HCT116 (cell line): ENCODE data around the gene MAP3K5. TPM values are rescaled to one million over a fixed set of nuclear protein-coding genes. Genes with fewer than 3 reads are reported as not detected.

Source experiments
- ATAC-seq: fragments of 200-7000 bp; cut with Tn5 transposase; 2 replicates; pipeline ENCODE4 v1.9.1; 2020; ENCODE audit warnings: mild to moderate bottlenecking, moderate library complexity
- BruUV-seq: library from RNA; stranded (reverse); fragments of 400-500 nt; replicated peaks from 2 replicates; lab custom pipeline; 2021; lab: Mats Ljungman, UMichigan
- CTCF ChIA-PET: fragments of 300-600 bp; sonication (Branson Sonifier 250); formaldehyde crosslinking; loops from one replicate; lab custom pipeline; 2021; ENCODE audit warnings: antibody characterized with exemption; lab: Charles Lee
- POLR2A ChIA-PET: fragments of 300-600, 350-600 bp; sonication (Branson Sonifier 250); formaldehyde crosslinking; loops from one replicate; lab custom pipeline; 2021; ENCODE audit warnings: antibody characterized with exemption; lab: Charles Lee
- RAD21 ChIA-PET, 2 experiments: fragments of 300-600 bp; sonication (Branson Sonifier 250); formaldehyde crosslinking; loops; one replicate each; lab custom pipeline; 2023; ENCODE audit warnings: low total read pairs in 2 of 2; ENCODE audit not compliant: uncharacterized antibody in 2 of 2, unreplicated experiment in 2 of 2, low non-redundant PET in 1 of 2; lab: Charles Lee
- DNase-seq: peaks from one replicate; pipeline ENCODE4 v3.0.0-alpha.2; 2010; ENCODE audit warnings: low read depth, low spot score
- H2AFZ ChIP-seq: fragments of 200-600 bp; shearing (Covaris generic), sonication (generic); 2 replicates; pipeline ENCODE4 v1.6.1; 2017; ENCODE audit warnings: low read depth, mixed run types, mixed read lengths, antibody characterized with exemption, low read length; ENCODE audit not compliant: poor library complexity, severe bottlenecking
- H3K27ac ChIP-seq: 2 replicates; pipeline ENCODE4 v1.5.1; 2012; ENCODE audit warnings: low read depth, low read length
- H3K27me3 ChIP-seq: fragments of 200-600 bp; sonication (generic); 2 replicates; pipeline ENCODE4 v1.6.1; 2016; ENCODE audit warnings: mixed run types, low read length, mixed read lengths; ENCODE audit not compliant: insufficient read depth
- H3K36me3 ChIP-seq, 2 experiments: fragments of 200-500 bp in 1 of 2; fragments of 200-600 bp in 1 of 2; sonication (Bioruptor generic) in 1 of 2; sonication (generic) in 1 of 2; 2 replicates each; pipeline versions ENCODE4 v1.5.1 to v1.6.1; 2014 to 2016; ENCODE audit warnings: low read length in 2 of 2, inconsistent platforms in 1 of 2, mixed read lengths in 1 of 2, mixed run types in 1 of 2; ENCODE audit not compliant: insufficient read depth in 2 of 2, control insufficient read depth in 1 of 2
- H3K4me1 ChIP-seq, 2 experiments: fragments of 200-600 bp in 1 of 2; sonication (generic) in 1 of 2; 2 replicates each; pipeline versions ENCODE4 v1.5.1 to v1.6.1; 2012 to 2017; ENCODE audit warnings: low read length in 2 of 2, inconsistent platforms in 1 of 2, mild to moderate bottlenecking in 1 of 2, mixed read lengths in 1 of 2, mixed run types in 1 of 2, moderate library complexity in 1 of 2; ENCODE audit not compliant: insufficient read depth in 2 of 2, control insufficient read depth in 1 of 2
- H3K4me2 ChIP-seq: fragments of 200-600 bp; sonication (generic); 2 replicates; pipeline ENCODE4 v1.6.1; 2017; ENCODE audit warnings: mixed run types, low read length, mixed read lengths
- H3K4me3 ChIP-seq, 2 experiments: fragments of 200-600 bp in 1 of 2; sonication (generic) in 1 of 2; replicated peaks in 1 of 2; 2 replicates each; pipeline ENCODE4 v1.5.1; 2011 to 2016; ENCODE audit warnings: low read length in 2 of 2, control low read depth in 1 of 2, low read depth in 1 of 2, mild to moderate bottlenecking in 1 of 2, mixed read lengths in 1 of 2, mixed run types in 1 of 2
- H3K79me2 ChIP-seq: fragments of 200-600 bp; sonication (generic); 2 replicates; pipeline ENCODE4 v1.6.1; 2017; ENCODE audit warnings: mild to moderate bottlenecking, mixed run types, low read length, moderate library complexity, mixed read lengths; ENCODE audit not compliant: insufficient read depth
- H3K9ac ChIP-seq: fragments of 200-600 bp; sonication (generic); 2 replicates; pipeline ENCODE4 v1.6.1; 2016; ENCODE audit warnings: low read length, mixed read lengths
- H3K9me2 ChIP-seq: fragments of 200-600 bp; sonication (generic), shearing (Covaris generic); 2 replicates; pipeline ENCODE4 v1.6.1; 2017; ENCODE audit warnings: mixed run types, mild to moderate bottlenecking, moderate library complexity; ENCODE audit not compliant: insufficient read depth
- H3K9me3 ChIP-seq, 2 experiments: fragments of 200-500 bp in 1 of 2; fragments of 200-600 bp in 1 of 2; sonication (Bioruptor generic) in 1 of 2; sonication (generic) in 1 of 2; 2 replicates each; pipeline ENCODE4 v1.6.1; 2014 to 2017; ENCODE audit warnings: low read length in 2 of 2, mixed read lengths in 2 of 2, inconsistent platforms in 1 of 2, low read depth in 1 of 2, mild to moderate bottlenecking in 1 of 2, mixed run types in 1 of 2, moderate library complexity in 1 of 2; ENCODE audit not compliant: control insufficient read depth in 1 of 2, insufficient read depth in 1 of 2
- H4K20me1 ChIP-seq: fragments of 200-600 bp; sonication (generic), shearing (Covaris generic); 2 replicates; pipeline ENCODE4 v1.6.1; 2017; ENCODE audit warnings: mixed run types, mild to moderate bottlenecking, moderate library complexity; ENCODE audit not compliant: insufficient read depth
- CEBPB ChIP-seq: IDR thresholded peaks from 2 replicates; pipeline ENCODE4 v1.6.1; 2012; ENCODE audit warnings: low read depth
- CTCF ChIP-seq, 3 experiments: fragments of 200-600 bp in 1 of 3; sonication (generic) in 1 of 3; IDR thresholded peaks in 2 of 3; conservative IDR thresholded peaks in 1 of 3; 2 replicates each; pipeline ENCODE4 v1.5.1; 2012 to 2017; ENCODE audit warnings: low read depth in 2 of 3, low read length in 2 of 3, antibody characterized with exemption in 1 of 3, borderline replicate concordance in 1 of 3, control low read depth in 1 of 3, mild to moderate bottlenecking in 1 of 3, mixed read lengths in 1 of 3, mixed run types in 1 of 3, moderate library complexity in 1 of 3; ENCODE audit not compliant: insufficient read depth in 1 of 3
- EZH2phosphoT487 ChIP-seq: fragments of 200-600 bp; IDR thresholded peaks from 2 replicates; pipeline ENCODE4 v1.6.1; 2018; ENCODE audit warnings: antibody characterized with exemption, borderline replicate concordance
- MAX ChIP-seq: IDR thresholded peaks from 2 replicates; pipeline ENCODE4 v1.6.1; 2012
- POLR2AphosphoS5 ChIP-seq: IDR thresholded peaks from 2 replicates; pipeline ENCODE4 v1.6.1; 2011; ENCODE audit warnings: mild to moderate bottlenecking, low read depth, low read length, moderate library complexity
- REST ChIP-seq: IDR thresholded peaks from 2 replicates; pipeline ENCODE4 v1.6.1; 2012; ENCODE audit warnings: low read depth
- SIN3A ChIP-seq: IDR thresholded peaks from 2 replicates; pipeline ENCODE4 v1.6.1; 2012; ENCODE audit warnings: low read depth
- TCF7L2 ChIP-seq: IDR thresholded peaks from 2 replicates; pipeline ENCODE4 v1.7.0; 2011; ENCODE audit warnings: borderline replicate concordance, inconsistent platforms; ENCODE audit not compliant: insufficient read depth, insufficient read length; ENCODE audit errors: extremely low read depth
- YY1 ChIP-seq: IDR thresholded peaks from 2 replicates; pipeline ENCODE4 v1.6.1; 2011; ENCODE audit warnings: low read length, low read depth, moderate library complexity, mild to moderate bottlenecking; ENCODE audit not compliant: insufficient replicate concordance; ENCODE audit errors: extremely low read depth
- intact Hi-C: fragments of 100-400 bp; cut with micrococcal nuclease; formaldehyde crosslinking; loops from 2 replicates; pipeline ENCODE4 v1.10.0; 2022
- total RNA-seq: library from RNA; stranded (reverse); gene quantifications from one replicate; pipeline ENCODE4 v1.2.1, GENCODE V29; 2021; ENCODE audit not compliant: unreplicated experiment

MAP3K5 gene
- total RNA-seq, 1 experiment from 2014 or later = 11.8 TPM

- Histone ChIP-seq H3K79me2 (peaks cover 29% of the 10 kb centered on the region; the same call in 1 of the 2 replicates), H3K4me3 (no peak overlapping the region), H3K9ac (no peak overlapping the region), H3K27ac (no peak overlapping the region), H3K27me3 (no peaks in the 10 kb centered on the region), H3K9me2 (no peaks in the 10 kb centered on the region), H3K4me1 (peaks cover 14 to 41% of the 10 kb centered on the region in 2 experiments), H3K36me3 (no peaks in the 10 kb centered on the region), H3K4me2 (peak overlapping the region; percentile 29; the same call in 1 of the 2 replicates), H3K9me3 (no peaks in the 10 kb centered on the region), H4K20me1 (no peaks in the 10 kb centered on the region), H2AFZ (no peak overlapping the region)
- ChIA-PET CTCF (interaction anchor here (2.0 kb wide), 1 partner anchor 9 kb away, joined by 6 read pairs; the partner anchor contains the start of gene MAP3K5), POLR2A (no interaction called here), RAD21 (no interaction called here)
- no peak for DNase-seq
- TF ChIP-seq YY1 = no peak
- no peak for TF ChIP-seq CEBPB
- TF ChIP-seq CTCF (IDR thresholded peaks at IDR 0.05 in 2 of 3, conservative IDR thresholded peaks at IDR 0.05 in 1 of 3; ENCODE audit: borderline replicate concordance in 1 of 3, insufficient read depth in 1 of 3, low read depth in 2 of 3, low read length in 2 of 3) = no peak
- no peak for TF ChIP-seq REST
- TF ChIP-seq MAX = no peak
- no peak for TF ChIP-seq SIN3A
- no peak for TF ChIP-seq TCF7L2
- no peak for TF ChIP-seq POLR2AphosphoS5
- TF ChIP-seq EZH2phosphoT487 = no peak
- no peak for ATAC-seq
- BruUV-seq = no TSS peak
- intact Hi-C loops = no loop called here
Measured at GRCh38 chr6:136783495-136784270, 8.6 kb downstream of the MAP3K5 start.
